OCI-LY7 (cell line): ENCODE data around the gene ADARB2.

Experiments used
- EZH2phosphoT487 ChIP-seq: fragments of 200-600 bp; sonication (generic); IDR thresholded peaks from 2 replicates; pipeline ENCODE4 v1.6.1; 2018; ENCODE audit warnings: low read depth, borderline replicate concordance, mild to moderate bottlenecking, mixed run types, antibody characterized with exemption, low read length, moderate library complexity, mixed read lengths
- TF ChIP-seq, protein P1 (sequence below): fragments of 200-600 bp; sonication (generic); conservative IDR thresholded peaks from 2 replicates; pipeline ENCODE4 v1.5.1; 2014; ENCODE audit warnings: mild to moderate bottlenecking, antibody characterized with exemption, low read length, moderate library complexity, mixed read lengths

DNA sequence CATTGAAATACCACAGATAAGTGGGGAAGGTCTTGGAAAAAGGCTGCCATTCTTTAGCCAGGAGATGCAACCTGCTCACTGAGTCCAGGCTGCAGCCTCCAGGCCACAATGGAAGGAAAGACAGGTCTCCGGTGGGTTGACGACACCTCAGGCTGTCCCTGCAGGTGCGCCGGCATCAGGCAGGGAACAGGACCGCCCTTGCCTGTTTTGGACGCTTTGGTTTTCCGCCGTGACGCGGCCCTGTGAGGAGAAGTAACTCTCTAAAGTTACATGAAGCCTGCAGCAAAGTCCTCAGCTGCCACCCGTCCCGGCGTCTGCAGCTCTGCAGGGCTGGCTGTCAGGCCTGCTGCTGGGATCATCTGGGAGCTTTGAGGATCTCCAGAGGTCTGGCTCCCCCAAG, 534.1 kb downstream of the ADARB2 start:
- TF ChIP-seq, protein P1, sequence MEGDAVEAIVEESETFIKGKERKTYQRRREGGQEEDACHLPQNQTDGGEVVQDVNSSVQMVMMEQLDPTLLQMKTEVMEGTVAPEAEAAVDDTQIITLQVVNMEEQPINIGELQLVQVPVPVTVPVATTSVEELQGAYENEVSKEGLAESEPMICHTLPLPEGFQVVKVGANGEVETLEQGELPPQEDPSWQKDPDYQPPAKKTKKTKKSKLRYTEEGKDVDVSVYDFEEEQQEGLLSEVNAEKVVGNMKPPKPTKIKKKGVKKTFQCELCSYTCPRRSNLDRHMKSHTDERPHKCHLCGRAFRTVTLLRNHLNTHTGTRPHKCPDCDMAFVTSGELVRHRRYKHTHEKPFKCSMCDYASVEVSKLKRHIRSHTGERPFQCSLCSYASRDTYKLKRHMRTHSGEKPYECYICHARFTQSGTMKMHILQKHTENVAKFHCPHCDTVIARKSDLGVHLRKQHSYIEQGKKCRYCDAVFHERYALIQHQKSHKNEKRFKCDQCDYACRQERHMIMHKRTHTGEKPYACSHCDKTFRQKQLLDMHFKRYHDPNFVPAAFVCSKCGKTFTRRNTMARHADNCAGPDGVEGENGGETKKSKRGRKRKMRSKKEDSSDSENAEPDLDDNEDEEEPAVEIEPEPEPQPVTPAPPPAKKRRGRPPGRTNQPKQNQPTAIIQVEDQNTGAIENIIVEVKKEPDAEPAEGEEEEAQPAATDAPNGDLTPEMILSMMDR: no peak
- TF ChIP-seq EZH2phosphoT487: no peak
